HepG2 (cell line): ENCODE measurements around the gene PANK4. TPM values are rescaled to one million over a fixed set of nuclear protein-coding genes. Genes with fewer than 3 reads are reported as not detected.

ENCODE experiments used
- AKAP8 ChIP-seq: sonication (generic); formaldehyde crosslinking; IDR thresholded peaks from 2 replicates; pipeline ENCODE4 v1.5.1; 2020; ENCODE audit warnings: mild to moderate bottlenecking, missing genetic modification reagents
- DNMT1 ChIP-seq: sonication (generic); formaldehyde crosslinking; IDR thresholded peaks from 2 replicates; pipeline ENCODE4 v1.5.1; 2020; ENCODE audit warnings: mild to moderate bottlenecking, missing genetic modification reagents
- FOXO1 ChIP-seq: sonication (generic); formaldehyde crosslinking; IDR thresholded peaks from 2 replicates; pipeline ENCODE4 v1.4.0; 2020; ENCODE audit warnings: missing genetic modification reagents
- GLI4 ChIP-seq: sonication (generic); formaldehyde crosslinking; IDR thresholded peaks from 2 replicates; pipeline ENCODE4 v1.5.1; 2020; ENCODE audit warnings: missing genetic modification reagents, mild to moderate bottlenecking, moderate library complexity, borderline replicate concordance
- MED8 ChIP-seq: sonication (generic); formaldehyde crosslinking; IDR thresholded peaks from 2 replicates; pipeline ENCODE4 v1.8.1; 2023; ENCODE audit warnings: mild to moderate bottlenecking, missing genetic modification reagents; ENCODE audit not compliant: insufficient replicate concordance
- NR2F6 ChIP-seq, 2 experiments: IDR thresholded peaks; 2 replicates each; pipeline ENCODE4 v1.6.1; 2016; ENCODE audit warnings: antibody characterized with exemption in 1 of 2, mild to moderate bottlenecking in 1 of 2
- RARA ChIP-seq: IDR thresholded peaks from 2 replicates; pipeline ENCODE4 v1.6.1; 2016; ENCODE audit warnings: missing genetic modification reagents, missing compliant biosample characterization
- SNAI1 ChIP-seq: sonication (generic); formaldehyde crosslinking; IDR thresholded peaks from 2 replicates; pipeline ENCODE4 v1.5.0; 2020; ENCODE audit warnings: mild to moderate bottlenecking, missing genetic modification reagents, borderline replicate concordance
- STAG1 ChIP-seq: sonication (generic); formaldehyde crosslinking; IDR thresholded peaks from 2 replicates; pipeline ENCODE4 v1.4.0; 2020; ENCODE audit warnings: missing genetic modification reagents
- THAP7 ChIP-seq: sonication (generic); formaldehyde crosslinking; IDR thresholded peaks from 2 replicates; pipeline ENCODE4 v1.8.1; 2023; ENCODE audit warnings: mild to moderate bottlenecking, missing genetic modification reagents
- ZBTB40 ChIP-seq, 2 experiments: fragments of 450-650 bp in 1 of 2; sonication (generic) in 1 of 2; formaldehyde crosslinking in 1 of 2; IDR thresholded peaks; 2 replicates each; pipeline versions ENCODE4 v1.6.1 to v1.8.0; 2016 to 2022; ENCODE audit warnings: antibody characterized with exemption in 1 of 2, mild to moderate bottlenecking in 1 of 2, missing genetic modification reagents in 1 of 2
- ZBTB7A ChIP-seq: sonication (generic); formaldehyde crosslinking; IDR thresholded peaks from 2 replicates; pipeline ENCODE4 v1.8.0; 2022; ENCODE audit warnings: mild to moderate bottlenecking, missing genetic modification reagents
- ZNF230 ChIP-seq: sonication (generic); formaldehyde crosslinking; IDR thresholded peaks from 2 replicates; pipeline ENCODE4 v1.4.0; 2020; ENCODE audit warnings: mild to moderate bottlenecking, missing genetic modification reagents
- ZNF281 ChIP-seq: sonication (generic); formaldehyde crosslinking; IDR thresholded peaks from 2 replicates; pipeline ENCODE4 v1.4.0; 2020; ENCODE audit warnings: missing genetic modification reagents, borderline replicate concordance
- ZNF746 ChIP-seq: sonication (generic); formaldehyde crosslinking; IDR thresholded peaks from 2 replicates; pipeline ENCODE4 v1.8.0; 2022; ENCODE audit warnings: mild to moderate bottlenecking, missing genetic modification reagents
- polyA plus RNA-seq, 8 experiments: library from polyadenylated mRNA; depleted of rRNA in 3 of 8; stranded (reverse) in 7 of 8; unstranded in 1 of 8; fragments of >200 nt; fragmentation: Illumina TruSeq in 4 of 8; extraction: Trizol in 4 of 8; gene quantifications; 2 replicates each; pipeline versions ENCODE4 v1.2.1 to v1.2.3, GENCODE V29; 2011 to 2016; ENCODE audit warnings: low read depth in 4 of 8, missing spikeins in 1 of 8, mixed read lengths in 1 of 8; ENCODE audit not compliant: insufficient read depth in 1 of 8
- total RNA-seq, 5 experiments: library from RNA; depleted of rRNA; stranded (reverse); fragments of >200 nt; fragmentation: Illumina TruSeq; extraction: Trizol; gene quantifications; 2 replicates each; pipeline ENCODE4 v1.2.3, GENCODE V29; 2016; ENCODE audit warnings: low read depth in 1 of 5

Gene PANK4
- total and polyA plus RNA-seq, 2 of the 13 experiments (the other 11 are each of a cell fraction or from before 2014, with no cell fraction given) = 17.4 to 19.3 TPM

GRCh38 chr1:2556678-2557481 lies 30.5 kb upstream of the PANK4 start (continued):
- TF ChIP-seq SNAI1 (CRISPR knock-in tag) = 0 out of 2 replicates have a peak, but pooled peaks have one; percentile 30
- TF ChIP-seq FOXO1 (CRISPR knock-in tag) = 0 out of 2 replicates have a peak, but pooled peaks have one; percentile 1
- 0 out of 2 replicates have a peak, but pooled peaks have one; percentile 4 for TF ChIP-seq THAP7
- TF ChIP-seq STAG1 = peak; percentile 9; the same call in 1 of the 2 replicates
- TF ChIP-seq ZNF746 = peak; percentile 19; the same call in 1 of the 2 replicates
- peak; percentile 36 for TF ChIP-seq RARA (CRISPR knock-in tag)
- TF ChIP-seq AKAP8 = 0 out of 2 replicates have a peak, but pooled peaks have one; percentile 56
- peak; percentile 42; the same call in 1 of the 2 replicates for TF ChIP-seq GLI4 (CRISPR knock-in tag)
- TF ChIP-seq NR2F6 (IDR thresholded peaks at IDR 0.05) = peak; percentile 48
- TF ChIP-seq NR2F6 (CRISPR knock-in tag; IDR thresholded peaks at IDR 0.05) = peak; percentile 49; the same call in 1 of the 2 replicates
- no peak for TF ChIP-seq ZNF281 (CRISPR knock-in tag)
- peak; percentile 79; the same call in 1 of the 2 replicates for TF ChIP-seq ZBTB7A
- no peak for TF ChIP-seq ZBTB40 (IDR thresholded peaks at IDR 0.05)
- 0 out of 2 replicates have a peak, but pooled peaks have one; percentile 11 for TF ChIP-seq ZBTB40 (CRISPR knock-in tag; IDR thresholded peaks at IDR 0.05)
- TF ChIP-seq MED8 (CRISPR knock-in tag) = peak; percentile 50
- TF ChIP-seq DNMT1 = 0 out of 2 replicates have a peak, but pooled peaks have one; percentile 56
- TF ChIP-seq ZNF230 = 0 out of 2 replicates have a peak, but pooled peaks have one; percentile 18
